ENCODE results near the gene APOO. TPM values are rescaled to one million over a fixed set of nuclear protein-coding genes. Genes with fewer than 3 reads are reported as not detected.

APOO gene
- total RNA-seq, 1 experiment from 2014 or later: 34.5 TPM

- CTCF ChIA-PET: no interaction called here
Observed at GRCh38 chrX:23819385-23820234, 88.1 kb downstream of the APOO start.

GRCh38 chrX:23817979-23818336 is 89.8 kb downstream of the APOO start:
- Histone ChIP-seq H3K4me3 (replicated peaks in 1 of 2; ENCODE audit: low read depth in 1 of 2, low read length in 2 of 2) (no peak overlapping the region), H3K9me2 (ENCODE audit: insufficient read depth) (no peaks in the 10 kb centered on the region), H3K9ac (ENCODE audit: low read length) (no peak overlapping the region), H2AFZ (ENCODE audit: low read depth, low read length, poor library complexity, severe bottlenecking) (no peak overlapping the region), H3K4me2 (ENCODE audit: low read length) (no peak overlapping the region), H3K9me3 (ENCODE audit: control insufficient read depth in 1 of 2, insufficient read depth in 1 of 2, low read depth in 1 of 2, low read length in 2 of 2) (no peaks in the 10 kb centered on the region), H3K4me1 (ENCODE audit: control insufficient read depth in 1 of 2, insufficient read depth in 2 of 2, low read length in 2 of 2) (peaks cover 33 to 34% of the 10 kb centered on the region in 2 experiments), H4K20me1 (ENCODE audit: insufficient read depth) (no peaks in the 10 kb centered on the region), H3K79me2 (ENCODE audit: insufficient read depth, low read length) (no peaks in the 10 kb centered on the region), H3K27ac (ENCODE audit: low read depth, low read length) (no peak overlapping the region), H3K36me3 (ENCODE audit: control insufficient read depth in 1 of 2, insufficient read depth in 2 of 2, low read length in 2 of 2) (no peaks in the 10 kb centered on the region), H3K27me3 (ENCODE audit: insufficient read depth, low read length) (no peaks in the 10 kb centered on the region)
- ChIA-PET RAD21 (ENCODE audit: low non-redundant PET in 1 of 2, low total read pairs in 2 of 2, uncharacterized antibody in 2 of 2, unreplicated experiment in 2 of 2) (no interaction called here), CTCF (no interaction called here), POLR2A (no interaction called here)
- no TSS peak for BruUV-seq (replicated peaks)
- DNase-seq (ENCODE audit: low read depth, low spot score) (no peak), ATAC-seq (no peak)
- intact Hi-C loops (cut with micrococcal nuclease): no loop called here
- TF ChIP-seq FOSL1 (IDR thresholded peaks at IDR 0.05; ENCODE audit: low read depth) (no peak), ATF3 (IDR thresholded peaks at IDR 0.05) (no peak), SIN3A (IDR thresholded peaks at IDR 0.05; ENCODE audit: low read depth) (no peak), ELF1 (IDR thresholded peaks at IDR 0.05; ENCODE audit: borderline replicate concordance, low read depth) (no peak), CBX3 (IDR thresholded peaks at IDR 0.05; ENCODE audit: low read depth) (no peak), ZFX (IDR thresholded peaks at IDR 0.05) (no peak), JUND (IDR thresholded peaks at IDR 0.05) (no peak), CTCF (IDR thresholded peaks at IDR 0.05 in 2 of 3, conservative IDR thresholded peaks at IDR 0.05 in 1 of 3; ENCODE audit: borderline replicate concordance in 1 of 3, insufficient read depth in 1 of 3, low read depth in 2 of 3, low read length in 2 of 3) (no peak), RAD21 (IDR thresholded peaks at IDR 0.05; ENCODE audit: low read depth) (no peak)

More at GRCh38 chrX:23819385-23820234, 88.1 kb downstream of the APOO start:
- H2AFZ ChIP-seq (ENCODE audit: low read depth, low read length, poor library complexity, severe bottlenecking): no peak overlapping the region
- TF ChIP-seq SP1 (IDR thresholded peaks at IDR 0.05; ENCODE audit: low read depth) (0 out of 2 replicates have a peak, but pooled peaks have one; percentile 2), TCF7L2 (IDR thresholded peaks at IDR 0.05; ENCODE audit: borderline replicate concordance, extremely low read depth, insufficient read depth, insufficient read length) (no peak), SIN3A (IDR thresholded peaks at IDR 0.05; ENCODE audit: low read depth) (no peak), SRF (IDR thresholded peaks at IDR 0.05; ENCODE audit: low read depth) (no peak)
- no peaks in the 10 kb centered on the region for H4K20me1 ChIP-seq (ENCODE audit: insufficient read depth)
- H3K27ac ChIP-seq (ENCODE audit: low read depth, low read length): 0 out of 2 replicates have a peak overlapping the region, but pooled peaks have one; percentile 42
- BruUV-seq (replicated peaks): no TSS peak
- no peaks in the 10 kb centered on the region for H3K27me3 ChIP-seq (ENCODE audit: insufficient read depth, low read length)
- DNase-seq (ENCODE audit: low read depth, low spot score) (no peak), ATAC-seq (0 out of 2 replicates have a peak, but pooled peaks have one; percentile 21)
- peaks cover 28 to 34% of the 10 kb centered on the region in 2 experiments for H3K4me1 ChIP-seq (ENCODE audit: control insufficient read depth in 1 of 2, insufficient read depth in 2 of 2, low read length in 2 of 2)
- H3K9me3 ChIP-seq (ENCODE audit: control insufficient read depth in 1 of 2, insufficient read depth in 1 of 2, low read depth in 1 of 2, low read length in 2 of 2): no peaks in the 10 kb centered on the region
- H3K36me3 ChIP-seq (ENCODE audit: control insufficient read depth in 1 of 2, insufficient read depth in 2 of 2, low read length in 2 of 2): no peaks in the 10 kb centered on the region
- H3K9me2 ChIP-seq (ENCODE audit: insufficient read depth): no peaks in the 10 kb centered on the region
- H3K4me2 ChIP-seq (ENCODE audit: low read length): peak overlapping the region; percentile 46
- no peak overlapping the region for H3K9ac ChIP-seq (ENCODE audit: low read length)
- H3K79me2 ChIP-seq (ENCODE audit: insufficient read depth, low read length): no peaks in the 10 kb centered on the region
- intact Hi-C loops (cut with micrococcal nuclease): no loop called here
- H3K4me3 ChIP-seq (replicated peaks in 1 of 2; ENCODE audit: low read depth in 1 of 2, low read length in 2 of 2): no peak overlapping the region
- ChIA-PET RAD21 (ENCODE audit: low non-redundant PET in 1 of 2, low total read pairs in 2 of 2, uncharacterized antibody in 2 of 2, unreplicated experiment in 2 of 2) (no interaction called here), POLR2A (interaction anchor here (1.0 to 1.8 kb wide), 2 partner anchors 11 to 12 kb away, joined by 3 to 4 read pairs; no protein-coding TSS in a partner anchor)

Data from HCT116 (cell line).